Measurements from ENCODE around the gene ADISSP. TPM values are rescaled to one million over a fixed set of nuclear protein-coding genes. Genes with fewer than 3 reads are reported as not detected.

ADISSP gene
- total RNA-seq, 1 donor from 2014 or later: 23.5 TPM

DNA sequence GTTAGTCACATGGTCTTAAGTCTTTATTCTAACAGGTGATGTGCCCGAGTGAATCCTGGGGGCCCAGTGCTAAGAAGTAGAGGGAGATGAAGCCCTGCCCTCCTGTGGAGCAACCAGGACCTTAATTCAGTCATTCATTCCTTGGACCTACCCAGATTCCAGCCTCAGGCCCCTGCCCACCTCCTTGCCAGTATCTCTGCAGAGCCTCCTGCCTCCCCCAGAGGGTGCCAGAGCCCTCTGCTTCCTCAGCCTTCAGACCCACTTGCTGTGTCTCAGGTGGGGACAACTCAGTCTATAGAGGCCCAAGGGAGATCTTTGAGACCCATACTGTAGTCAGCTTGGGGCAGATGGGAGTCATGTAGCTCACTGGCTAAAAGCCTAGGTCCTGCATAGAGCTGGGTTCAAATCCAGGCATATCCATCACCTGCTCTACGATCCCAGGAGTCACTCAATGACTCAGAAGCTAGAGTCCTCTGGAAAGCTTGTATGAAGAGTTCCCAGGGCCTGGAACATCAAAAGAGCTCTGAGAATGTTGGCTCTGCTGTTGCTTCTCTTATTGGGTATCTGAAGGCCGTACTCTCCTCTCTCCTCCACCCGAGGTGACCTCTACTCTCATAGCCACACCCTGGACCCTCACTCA, 51.2 kb downstream of the ADISSP start:
- DNase-seq (ENCODE audit: low spot score): peak; percentile 42
- H3K27me3 Mint-ChIP-seq (ENCODE audit: low read depth): peaks cover 17% of the 10 kb centered on the region

DNA sequence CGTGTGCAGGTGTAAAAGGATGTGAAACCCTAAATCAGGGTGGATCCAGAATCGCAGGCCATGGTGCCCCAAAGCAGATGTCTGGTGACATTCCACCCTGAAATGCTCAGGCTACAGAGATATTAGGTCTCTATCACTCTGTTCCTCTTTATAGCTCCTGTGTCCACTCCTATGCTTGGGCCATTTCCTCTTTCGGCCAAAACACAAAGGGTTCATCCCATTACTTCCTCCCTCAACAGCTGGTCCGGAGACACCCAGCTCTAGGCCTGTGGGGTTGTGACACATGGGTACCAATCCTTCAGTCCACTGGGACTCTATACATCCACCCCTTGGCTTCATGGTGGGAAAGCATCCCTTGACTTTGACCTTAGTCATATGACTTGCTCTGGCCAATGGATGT, 53.5 kb downstream of the ADISSP start:
- H3K27me3 Mint-ChIP-seq (ENCODE audit: low read depth): no peaks in the 10 kb centered on the region
- TF ChIP-seq, protein P1, sequence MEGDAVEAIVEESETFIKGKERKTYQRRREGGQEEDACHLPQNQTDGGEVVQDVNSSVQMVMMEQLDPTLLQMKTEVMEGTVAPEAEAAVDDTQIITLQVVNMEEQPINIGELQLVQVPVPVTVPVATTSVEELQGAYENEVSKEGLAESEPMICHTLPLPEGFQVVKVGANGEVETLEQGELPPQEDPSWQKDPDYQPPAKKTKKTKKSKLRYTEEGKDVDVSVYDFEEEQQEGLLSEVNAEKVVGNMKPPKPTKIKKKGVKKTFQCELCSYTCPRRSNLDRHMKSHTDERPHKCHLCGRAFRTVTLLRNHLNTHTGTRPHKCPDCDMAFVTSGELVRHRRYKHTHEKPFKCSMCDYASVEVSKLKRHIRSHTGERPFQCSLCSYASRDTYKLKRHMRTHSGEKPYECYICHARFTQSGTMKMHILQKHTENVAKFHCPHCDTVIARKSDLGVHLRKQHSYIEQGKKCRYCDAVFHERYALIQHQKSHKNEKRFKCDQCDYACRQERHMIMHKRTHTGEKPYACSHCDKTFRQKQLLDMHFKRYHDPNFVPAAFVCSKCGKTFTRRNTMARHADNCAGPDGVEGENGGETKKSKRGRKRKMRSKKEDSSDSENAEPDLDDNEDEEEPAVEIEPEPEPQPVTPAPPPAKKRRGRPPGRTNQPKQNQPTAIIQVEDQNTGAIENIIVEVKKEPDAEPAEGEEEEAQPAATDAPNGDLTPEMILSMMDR (IDR thresholded peaks at IDR 0.05): no peak
- H3K27ac Mint-ChIP-seq (ENCODE audit: unreplicated experiment): no peak overlapping the region
- peaks cover 2% of the 10 kb centered on the region for H3K4me1 Mint-ChIP-seq (ENCODE audit: low read depth)
- H3K36me3 Mint-ChIP-seq (ENCODE audit: low read depth): no peaks in the 10 kb centered on the region
- no peaks in the 10 kb centered on the region for H3K9me3 Mint-ChIP-seq (ENCODE audit: low read depth)
- DNase-seq (ENCODE audit: low spot score): peak; percentile 12
- no peak overlapping the region for H3K4me3 Mint-ChIP-seq (ENCODE audit: unreplicated experiment)

More for the DNA sequence above, 51.2 kb downstream of the ADISSP start:
- H3K4me3 Mint-ChIP-seq (ENCODE audit: unreplicated experiment): no peak overlapping the region
- H3K4me1 Mint-ChIP-seq (ENCODE audit: low read depth): no peaks in the 10 kb centered on the region
- H3K36me3 Mint-ChIP-seq (ENCODE audit: low read depth): no peaks in the 10 kb centered on the region
- no peak overlapping the region for H3K27ac Mint-ChIP-seq (ENCODE audit: unreplicated experiment)
- TF ChIP-seq, protein P1 (IDR thresholded peaks at IDR 0.05): peak; percentile 83
- no peaks in the 10 kb centered on the region for H3K9me3 Mint-ChIP-seq (ENCODE audit: low read depth)

DNA sequence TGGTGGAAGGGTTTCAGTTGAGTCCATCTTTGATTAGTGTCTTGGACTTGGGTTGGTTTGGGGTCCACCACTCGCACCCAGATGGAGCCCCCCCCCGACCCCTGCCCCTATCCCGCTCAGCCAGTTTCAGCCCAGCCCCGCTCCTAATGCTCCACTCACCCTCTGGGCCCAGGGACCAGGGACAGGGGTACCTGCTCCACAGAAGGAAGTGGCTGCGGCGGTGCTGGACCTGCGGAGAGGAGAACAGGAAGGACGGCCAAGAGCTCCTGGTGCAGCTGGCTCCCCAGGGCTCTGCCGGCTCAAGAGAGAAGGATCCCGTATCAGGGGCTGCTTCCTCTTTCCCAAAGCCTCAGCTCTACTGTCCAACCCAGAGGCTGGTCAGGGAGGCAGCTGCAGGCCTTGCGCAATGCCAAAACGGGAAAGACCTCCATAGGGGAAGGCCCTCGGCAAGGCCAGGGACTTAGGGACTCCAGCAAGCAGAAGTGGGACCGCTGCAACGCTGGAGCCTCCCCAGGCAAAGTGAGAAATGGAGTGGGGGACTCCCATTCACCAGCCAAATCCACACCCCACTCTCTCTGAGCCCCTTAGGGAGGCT, 55.2 kb downstream of the ADISSP start, which contains the start of gene SIGLEC1:
SIGLEC1 (minus strand) TSS at position 322 of the 595 bp plus-strand sequence. CDS start 5,472 bp downstream, outside the sequence.
- peaks cover 6% of the 10 kb centered on the region for H3K4me1 Mint-ChIP-seq (ENCODE audit: low read depth)
- no peak for DNase-seq (ENCODE audit: low spot score)

DNA sequence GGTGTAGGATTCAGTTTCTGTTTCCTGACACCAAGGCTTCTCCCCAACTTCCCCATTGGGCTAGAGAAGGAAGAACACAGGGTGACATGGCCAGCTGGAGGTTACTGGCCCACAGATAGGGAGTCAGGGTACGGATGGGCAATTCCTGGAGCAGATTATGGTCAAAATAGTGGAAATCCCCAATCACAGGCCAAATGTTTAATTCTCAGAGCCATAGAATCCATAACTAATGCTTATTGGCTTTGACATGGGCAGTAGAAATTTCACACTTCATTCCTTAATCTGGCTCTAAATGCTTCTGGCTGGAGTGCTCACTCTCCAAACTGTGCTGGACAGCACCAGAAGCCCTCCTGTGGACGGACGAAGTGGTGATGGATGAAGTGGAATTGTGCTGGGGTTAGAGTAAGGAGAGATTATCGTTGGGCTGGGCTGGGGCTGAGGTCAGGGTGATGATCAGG, 56.0 kb downstream of the ADISSP start:
- no peak for DNase-seq (ENCODE audit: low spot score)
- Mint-ChIP-seq H3K4me3 (ENCODE audit: unreplicated experiment) (no peak overlapping the region), H3K27ac (ENCODE audit: unreplicated experiment) (no peak overlapping the region), H3K36me3 (ENCODE audit: low read depth) (no peaks in the 10 kb centered on the region), H3K27me3 (ENCODE audit: low read depth) (no peaks in the 10 kb centered on the region), H3K4me1 (ENCODE audit: low read depth) (peaks cover 9% of the 10 kb centered on the region), H3K9me3 (ENCODE audit: low read depth) (no peaks in the 10 kb centered on the region)
- TF ChIP-seq, protein P1 (IDR thresholded peaks at IDR 0.05): no peak

More for the DNA sequence above, 55.2 kb downstream of the ADISSP start, which contains the start of gene SIGLEC1:
- Mint-ChIP-seq H3K36me3 (ENCODE audit: low read depth) (no peaks in the 10 kb centered on the region), H3K4me3 (ENCODE audit: unreplicated experiment) (no peak within 1 kb of the TSS), H3K27ac (ENCODE audit: unreplicated experiment) (no peak within 1 kb of the TSS), H3K27me3 (ENCODE audit: low read depth) (no peaks in the 10 kb centered on the region), H3K9me3 (ENCODE audit: low read depth) (no peaks in the 10 kb centered on the region)
- TF ChIP-seq, protein P1 (IDR thresholded peaks at IDR 0.05): no peak

DNA sequence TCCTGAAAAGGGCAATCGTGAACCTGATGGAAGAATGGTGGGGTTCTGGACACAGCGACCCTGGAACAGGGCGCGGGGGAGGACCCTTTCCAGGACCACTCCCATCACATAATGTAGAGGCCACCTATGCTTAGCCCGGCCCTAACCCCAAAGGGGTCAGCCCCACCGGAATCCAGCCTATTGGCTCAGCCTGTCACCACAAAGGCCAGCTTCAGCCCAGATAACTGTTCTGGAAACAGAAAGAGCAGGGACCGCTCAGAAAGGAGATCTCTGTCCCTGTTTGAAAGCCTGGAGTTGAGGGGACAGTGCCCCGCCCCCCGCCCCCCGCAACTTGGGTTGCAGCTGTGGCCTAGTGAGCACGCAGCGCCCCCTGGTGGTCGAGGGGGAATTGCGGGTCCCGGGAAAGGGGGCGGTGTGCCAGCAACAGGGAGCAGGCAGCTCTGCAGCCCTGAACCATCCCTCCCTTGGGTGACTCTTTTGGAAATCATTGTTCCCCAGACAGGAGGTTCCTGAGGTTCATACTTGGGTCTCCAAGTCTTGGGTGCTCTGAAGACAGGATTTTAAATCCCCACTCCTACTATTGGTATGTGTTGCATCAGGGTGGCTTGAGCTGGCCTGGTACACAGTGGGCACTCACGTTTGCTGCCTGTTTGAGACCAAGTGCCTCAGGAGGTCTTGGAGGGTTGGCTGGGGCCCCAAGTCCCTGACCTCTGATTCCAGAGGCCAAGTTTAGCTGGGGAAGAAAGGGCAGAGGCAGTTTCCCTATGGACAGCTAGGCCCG, 56.7 kb downstream of the ADISSP start:
- Mint-ChIP-seq H3K4me1 (ENCODE audit: low read depth) (peaks cover 9% of the 10 kb centered on the region), H3K27me3 (ENCODE audit: low read depth) (no peaks in the 10 kb centered on the region), H3K27ac (ENCODE audit: unreplicated experiment) (no peak overlapping the region), H3K9me3 (ENCODE audit: low read depth) (no peaks in the 10 kb centered on the region), H3K4me3 (ENCODE audit: unreplicated experiment) (no peak overlapping the region), H3K36me3 (ENCODE audit: low read depth) (no peaks in the 10 kb centered on the region)
- peak; percentile 52 for DNase-seq (ENCODE audit: low spot score)
- TF ChIP-seq, protein P1 (IDR thresholded peaks at IDR 0.05): peak; percentile 98
